GM12878 (cell line): ENCODE measurements around the gene KIF2A. TPM values are rescaled to one million over a fixed set of nuclear protein-coding genes. Genes with fewer than 3 reads are reported as not detected.

Experiments
- ATAC-seq: fragments of 200-7000 bp; cut with Tn5 transposase; 3 replicates; pipeline ENCODE4 v1.9.1; 2020; ENCODE audit warnings: mild to moderate bottlenecking, moderate library complexity
- BruUV-seq: library from RNA; stranded (reverse); fragments of 400-500 nt; replicated peaks from 2 replicates; lab custom pipeline; 2021; lab: Mats Ljungman, UMichigan
- CTCF ChIA-PET: fragments of 300-600 bp; sonication (Branson Sonifier 250); formaldehyde crosslinking; extraction: SDS; loops from one replicate; lab custom pipeline; 2021; ENCODE audit warnings: inconsistent platforms; lab: Yijun Ruan, JAX
- POLR2A ChIA-PET: fragments of 350-600 bp; formaldehyde crosslinking; extraction: SDS; loops from one replicate; lab custom pipeline; 2021; ENCODE audit warnings: inconsistent platforms; lab: Charles Lee
- RAD21 ChIA-PET: fragments of 300-600 bp; sonication (Branson Sonifier 250); formaldehyde crosslinking; loops from one replicate; lab custom pipeline; 2023; ENCODE audit warnings: antibody characterized with exemption; ENCODE audit not compliant: unreplicated experiment; lab: Charles Lee
- SMC1A ChIA-PET: fragments of 300-600 bp; sonication (Branson Sonifier 250); formaldehyde crosslinking; loops from one replicate; lab custom pipeline; 2023; ENCODE audit not compliant: unreplicated experiment, uncharacterized antibody; lab: Charles Lee
- DNase-seq: peaks from one replicate; pipeline ENCODE4 v3.0.0-alpha.2; 2011; ENCODE audit warnings: low read depth, low spot score
- FAIRE-seq: peaks from 3 replicates; lab custom pipeline; 2011; peaks lifted over from hg19 to GRCh38; lab: Jason Lieb, UNC
- H2AFZ ChIP-seq: 2 replicates; pipeline ENCODE4 v1.6.0; 2011; ENCODE audit warnings: low read depth, low read length, control low read depth; ENCODE audit not compliant: control insufficient read depth
- H3K27ac ChIP-seq: 2 replicates; pipeline ENCODE4 v1.5.1; 2011; ENCODE audit warnings: control low read depth; ENCODE audit not compliant: control insufficient read depth, insufficient read depth
- H3K27me3 ChIP-seq, 2 experiments: replicated peaks in 1 of 2; 2 replicates each; pipeline versions ENCODE4 v1.6.0 to v1.6.1; 2011; ENCODE audit warnings: low read length in 1 of 2; ENCODE audit not compliant: control insufficient read depth in 2 of 2, insufficient read depth in 2 of 2
- H3K36me3 ChIP-seq, 2 experiments: 2 replicates each; pipeline ENCODE4 v1.5.1; 2011; ENCODE audit warnings: low read length in 1 of 2; ENCODE audit not compliant: control insufficient read depth in 2 of 2, insufficient read depth in 2 of 2
- H3K4me1 ChIP-seq: 2 replicates; pipeline ENCODE4 v1.6.1; 2011; ENCODE audit warnings: mild to moderate bottlenecking, low read length, moderate library complexity, mixed read lengths; ENCODE audit not compliant: control insufficient read depth, insufficient read depth
- H3K4me2 ChIP-seq: 2 replicates; pipeline ENCODE4 v1.6.0; 2011; ENCODE audit warnings: control low read depth; ENCODE audit not compliant: control insufficient read depth, insufficient read depth
- H3K4me3 ChIP-seq: fragments of 200-600 bp; sonication (generic); 2 replicates; pipeline ENCODE4 v1.5.1; 2016
- H3K79me2 ChIP-seq: 2 replicates; pipeline ENCODE4 v1.6.0; 2011; ENCODE audit warnings: low read length; ENCODE audit not compliant: control insufficient read depth, insufficient read depth
- H3K9ac ChIP-seq: 2 replicates; pipeline ENCODE4 v1.8.0; 2011; ENCODE audit warnings: low read length, control low read depth, mixed read lengths; ENCODE audit not compliant: control insufficient read depth, insufficient read depth
- H3K9me3 ChIP-seq: replicated peaks from 3 replicates; pipeline ENCODE4 v1.5.1; 2011; ENCODE audit warnings: mild to moderate bottlenecking, low read length; ENCODE audit not compliant: control insufficient read depth, insufficient read depth
- H4K20me1 ChIP-seq: 2 replicates; pipeline ENCODE4 v1.6.0; 2011; ENCODE audit not compliant: control insufficient read depth, insufficient read depth
- CEBPZ ChIP-seq: fragments of 150-350 bp; IDR thresholded peaks from 2 replicates; pipeline ENCODE4 v1.6.1; 2016; ENCODE audit warnings: low read depth, low read length
- IRF4 ChIP-seq: IDR thresholded peaks from 2 replicates; pipeline ENCODE4 v1.6.1; 2011; ENCODE audit warnings: low read depth, low read length
- NR2F1 ChIP-seq: fragments of 450-650 bp; conservative IDR thresholded peaks from 2 replicates; pipeline ENCODE4 v1.6.1; 2017; ENCODE audit warnings: mild to moderate bottlenecking
- SMARCA5 ChIP-seq: fragments of 450-650 bp; IDR thresholded peaks from 2 replicates; pipeline ENCODE4 v1.6.1; 2017; ENCODE audit warnings: mild to moderate bottlenecking
- SMC3 ChIP-seq: IDR thresholded peaks from 2 replicates; pipeline ENCODE4 v1.6.1; 2011; ENCODE audit warnings: low read length, improper control_type of control experiment, borderline replicate concordance
- ZBTB40 ChIP-seq: fragments of 450-650 bp; IDR thresholded peaks from 2 replicates; pipeline ENCODE4 v1.6.1; 2016; ENCODE audit warnings: mild to moderate bottlenecking, moderate library complexity, borderline replicate concordance
- WGBS: methylation state at CpG from one replicate; pipeline ENCODE4 v1.1.6; 2016; ENCODE audit warnings: low lambda C conversion rate; ENCODE audit not compliant: insufficient replicate concordance, insufficient coverage; ENCODE audit errors: missing lambda C conversion rate; 5-methylcytosine and 5-hydroxymethylcytosine counted together
- in situ Hi-C: fragments of 300-500 bp; cut with MboI; formaldehyde crosslinking; loops from 9 replicates; pipeline ENCODE4 v1.14.3; 2018; ENCODE audit warnings: mixed read lengths
- intact Hi-C: fragments of 100-400 bp; cut with micrococcal nuclease; formaldehyde crosslinking; loops from one replicate; pipeline ENCODE4 v1.14.2; 2022; ENCODE audit not compliant: unreplicated experiment
- polyA plus RNA-seq, 11 experiments: library from polyadenylated mRNA; depleted of rRNA in 4 of 11; unstranded in 6 of 11; stranded (reverse) in 5 of 11; fragments of >200 nt; fragmentation: Nextera tagmentation in 4 of 11; fragmentation: Illumina TruSeq in 1 of 11; extraction: Ambion mirVana in 4 of 11; extraction: Trizol in 1 of 11; gene quantifications; 1 replicate in 1 of 11; 2 replicates in 10 of 11; pipeline versions ENCODE4 v1.2.1 to v1.2.3, GENCODE V29; 2011 to 2016; ENCODE audit warnings: inconsistent platforms in 2 of 11, missing spikeins in 2 of 11, low read depth in 1 of 11
- total RNA-seq, 4 experiments: library from RNA; depleted of rRNA in 3 of 4; stranded (reverse); fragments of >200 nt in 3 of 4; fragmentation: Illumina TruSeq in 1 of 4; extraction: Trizol in 1 of 4; gene quantifications; 2 replicates each; pipeline versions ENCODE4 v1.2.1 to v1.2.3, GENCODE V29; 2013 to 2021
- TF ChIP-seq, protein P1 (sequence below), 3 experiments: IDR thresholded peaks in 2 of 3; conservative IDR thresholded peaks in 1 of 3; 2 replicates each; pipeline ENCODE4 v1.5.1; 2011; ENCODE audit warnings: low read depth in 3 of 3, low read length in 3 of 3, mild to moderate bottlenecking in 3 of 3, control low read depth in 2 of 3, moderate library complexity in 2 of 3, inconsistent platforms in 1 of 3, mixed read lengths in 1 of 3; ENCODE audit not compliant: control insufficient read depth in 2 of 3, insufficient read depth in 1 of 3; ENCODE audit errors: extremely low read depth in 1 of 3
- TF ChIP-seq, protein P2 (sequence below): IDR thresholded peaks from 2 replicates; pipeline ENCODE4 v1.6.1; 2012; ENCODE audit warnings: low read depth, low read length, improper control_type of control experiment

Gene KIF2A
- total and polyA plus RNA-seq, 10 of the 15 experiments (the other 5 are each of a cell fraction or from before 2014, with no cell fraction given): 35.9 to 124 (median 80.1) TPM

- TF ChIP-seq, protein P1, sequence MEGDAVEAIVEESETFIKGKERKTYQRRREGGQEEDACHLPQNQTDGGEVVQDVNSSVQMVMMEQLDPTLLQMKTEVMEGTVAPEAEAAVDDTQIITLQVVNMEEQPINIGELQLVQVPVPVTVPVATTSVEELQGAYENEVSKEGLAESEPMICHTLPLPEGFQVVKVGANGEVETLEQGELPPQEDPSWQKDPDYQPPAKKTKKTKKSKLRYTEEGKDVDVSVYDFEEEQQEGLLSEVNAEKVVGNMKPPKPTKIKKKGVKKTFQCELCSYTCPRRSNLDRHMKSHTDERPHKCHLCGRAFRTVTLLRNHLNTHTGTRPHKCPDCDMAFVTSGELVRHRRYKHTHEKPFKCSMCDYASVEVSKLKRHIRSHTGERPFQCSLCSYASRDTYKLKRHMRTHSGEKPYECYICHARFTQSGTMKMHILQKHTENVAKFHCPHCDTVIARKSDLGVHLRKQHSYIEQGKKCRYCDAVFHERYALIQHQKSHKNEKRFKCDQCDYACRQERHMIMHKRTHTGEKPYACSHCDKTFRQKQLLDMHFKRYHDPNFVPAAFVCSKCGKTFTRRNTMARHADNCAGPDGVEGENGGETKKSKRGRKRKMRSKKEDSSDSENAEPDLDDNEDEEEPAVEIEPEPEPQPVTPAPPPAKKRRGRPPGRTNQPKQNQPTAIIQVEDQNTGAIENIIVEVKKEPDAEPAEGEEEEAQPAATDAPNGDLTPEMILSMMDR (IDR thresholded peaks at IDR 0.05 in 2 of 3, conservative IDR thresholded peaks at IDR 0.05 in 1 of 3; ENCODE audit: control insufficient read depth in 2 of 3, extremely low read depth in 1 of 3, insufficient read depth in 1 of 3, low read depth in 3 of 3, low read length in 3 of 3): peak; percentile 39 to 69 (median 48); a peak in 4 of 6 replicates
- TF ChIP-seq SMARCA5 (peak; percentile 57; the same call in 1 of the 2 replicates), NR2F1 (peak; percentile 57; the same call in 1 of the 2 replicates), IRF4 (peak; percentile 64; the same call in 1 of the 2 replicates)
- TF ChIP-seq, protein P2, sequence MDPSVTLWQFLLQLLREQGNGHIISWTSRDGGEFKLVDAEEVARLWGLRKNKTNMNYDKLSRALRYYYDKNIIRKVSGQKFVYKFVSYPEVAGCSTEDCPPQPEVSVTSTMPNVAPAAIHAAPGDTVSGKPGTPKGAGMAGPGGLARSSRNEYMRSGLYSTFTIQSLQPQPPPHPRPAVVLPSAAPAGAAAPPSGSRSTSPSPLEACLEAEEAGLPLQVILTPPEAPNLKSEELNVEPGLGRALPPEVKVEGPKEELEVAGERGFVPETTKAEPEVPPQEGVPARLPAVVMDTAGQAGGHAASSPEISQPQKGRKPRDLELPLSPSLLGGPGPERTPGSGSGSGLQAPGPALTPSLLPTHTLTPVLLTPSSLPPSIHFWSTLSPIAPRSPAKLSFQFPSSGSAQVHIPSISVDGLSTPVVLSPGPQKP: no peak
Measured at GRCh38 chr5:62354028-62354874, 48.2 kb downstream of the KIF2A start (continued).

DNA sequence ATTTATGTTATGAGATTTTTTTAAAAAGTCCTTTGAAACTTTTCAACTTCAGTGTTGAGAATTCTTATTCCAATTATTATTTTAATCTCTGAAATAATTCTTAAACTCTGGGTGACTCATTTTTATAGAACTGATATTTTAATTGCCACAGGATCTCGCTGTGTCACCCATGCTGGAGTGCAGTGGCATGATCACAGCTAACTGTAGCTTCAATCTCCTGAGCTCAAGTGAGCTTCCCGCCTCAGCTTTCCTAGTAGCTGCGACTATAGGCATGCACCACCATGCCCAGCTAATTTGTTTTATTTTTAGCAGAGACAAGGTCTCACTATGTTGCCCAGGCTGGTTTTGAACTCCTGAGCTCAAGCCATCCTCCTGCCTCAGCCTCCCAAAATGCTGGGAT, 56.7 kb downstream of the KIF2A start:
- no peak overlapping the region for H3K9ac ChIP-seq
- no peaks in the 10 kb centered on the region for H3K79me2 ChIP-seq
- 95% methylated on average over 3 of the region's 3 CpGs for WGBS
- no peaks in the 10 kb centered on the region for H4K20me1 ChIP-seq
- no peak for FAIRE-seq
- no peaks in the 10 kb centered on the region; the same call in 2 of the 3 replicates for H3K9me3 ChIP-seq
- H3K27me3 ChIP-seq: no peaks in the 10 kb centered on the region
- intact Hi-C loops: no loop called here
- TF ChIP-seq CEBPZ (no peak), ZBTB40 (no peak), SMC3 (no peak)
- RAD21 ChIA-PET: interaction anchor here (0.9 kb wide), 1 partner anchor 49 kb away, joined by 3 read pairs; the partner anchor contains the start of gene IPO11
- no peak for DNase-seq
- BruUV-seq: no TSS peak
- no peak overlapping the region for H3K4me2 ChIP-seq
- no peak overlapping the region for H3K4me3 ChIP-seq
- peaks cover 1 to 30% of the 10 kb centered on the region in 2 experiments; a peak in 3 of 4 replicates for H3K36me3 ChIP-seq
- CTCF ChIA-PET: interaction anchor here (1.4 to 2.1 kb wide), 3 partner anchors 10 to 138 kb away, joined by 3 to 6 read pairs (median 5); no protein-coding TSS in a partner anchor
- H3K27ac ChIP-seq: no peak overlapping the region
- no peaks in the 10 kb centered on the region for H3K4me1 ChIP-seq
- SMC1A ChIA-PET: interaction anchor here (1.2 to 1.9 kb wide), 5 partner anchors 10 to 138 kb away, joined by 3 to 7 read pairs (median 4); no protein-coding TSS in a partner anchor
- POLR2A ChIA-PET: interaction anchor here (0.8 kb wide), 1 partner anchor 41 kb away, joined by 3 read pairs; the partner anchor contains the start of gene DIMT1
- in situ Hi-C loops: no loop called here
- ATAC-seq: no peak
- H2AFZ ChIP-seq: no peak overlapping the region
